AG08395 (cell line): ENCODE results near the gene SEPHS1.
A peak's percentile ranks its signal among the peaks of the same experiment; 100 is the strongest.

Experiments
- DNase-seq: peaks from one replicate; pipeline ENCODE4 v3.0.0; 2012; ENCODE audit warnings: mixed read lengths, low spot score

The SEPHS1 gene

DNA sequence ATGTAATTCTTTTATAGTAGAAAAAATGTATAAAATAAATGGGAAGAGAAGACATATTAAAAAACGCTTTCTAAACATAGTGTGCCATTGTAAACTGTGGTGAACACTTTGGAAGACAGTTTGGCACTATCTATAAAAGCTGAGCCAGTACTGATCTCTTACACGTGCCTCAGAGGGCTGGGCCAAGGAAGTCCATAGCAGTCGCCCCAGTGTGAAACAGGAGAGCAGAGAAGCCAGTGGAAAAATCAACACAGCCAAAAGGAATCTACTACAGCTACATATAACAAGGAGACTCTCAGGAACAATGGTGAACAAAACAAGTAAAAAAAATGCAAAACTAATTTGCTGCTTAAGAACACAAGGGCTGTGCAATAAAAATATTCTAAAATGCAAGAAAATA lies 20.6 kb downstream of the SEPHS1 start:
- DNase-seq, result no peak

DNA sequence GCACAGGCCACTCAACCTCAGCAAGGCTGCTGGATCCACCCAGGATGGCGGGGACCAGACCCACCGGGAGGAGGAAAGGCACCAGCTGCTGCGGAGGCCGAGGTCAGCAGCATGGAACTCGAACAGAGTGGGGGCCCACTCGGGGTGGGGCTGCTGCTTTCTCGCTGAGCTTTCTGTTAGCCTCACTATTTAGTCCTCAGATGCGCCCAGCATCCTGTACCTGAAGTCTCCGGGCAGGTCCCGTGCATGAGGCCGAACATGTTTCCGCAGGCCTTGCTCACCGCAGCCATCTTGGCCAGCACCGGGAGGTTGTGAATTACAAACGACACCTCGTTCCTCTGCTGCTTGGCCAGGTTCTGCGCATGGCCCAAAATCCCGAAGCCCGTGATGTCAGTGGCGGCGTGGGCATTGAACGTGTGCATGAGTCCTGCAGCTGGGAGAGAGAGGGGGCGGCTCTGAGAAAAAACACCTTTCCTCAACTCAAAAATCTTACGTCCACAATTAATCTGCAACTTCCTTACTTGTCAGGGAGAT lies 25.4 kb downstream of the SEPHS1 start:
- DNase-seq, result no peak

DNA sequence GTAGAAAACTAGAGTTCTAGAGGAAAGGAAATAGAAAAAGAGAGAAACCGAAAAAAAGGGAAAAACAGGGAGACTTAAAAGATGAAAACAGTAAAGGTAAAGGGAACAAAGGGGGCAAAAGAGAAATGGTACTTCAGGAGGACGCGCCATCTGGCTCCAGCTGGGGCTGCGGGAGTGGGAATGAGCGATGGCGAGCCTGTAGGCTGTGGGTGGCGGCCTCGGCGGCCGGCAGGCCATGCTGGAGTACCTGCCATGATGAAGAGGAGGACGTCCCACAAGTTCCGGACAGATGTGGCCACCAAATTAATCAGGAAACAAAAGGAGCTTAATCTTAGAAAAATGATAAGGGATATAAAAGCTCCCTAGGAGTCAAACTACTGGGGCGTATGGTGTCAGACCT lies 26.5 kb downstream of the SEPHS1 start:
- DNase-seq, result no peak

DNA sequence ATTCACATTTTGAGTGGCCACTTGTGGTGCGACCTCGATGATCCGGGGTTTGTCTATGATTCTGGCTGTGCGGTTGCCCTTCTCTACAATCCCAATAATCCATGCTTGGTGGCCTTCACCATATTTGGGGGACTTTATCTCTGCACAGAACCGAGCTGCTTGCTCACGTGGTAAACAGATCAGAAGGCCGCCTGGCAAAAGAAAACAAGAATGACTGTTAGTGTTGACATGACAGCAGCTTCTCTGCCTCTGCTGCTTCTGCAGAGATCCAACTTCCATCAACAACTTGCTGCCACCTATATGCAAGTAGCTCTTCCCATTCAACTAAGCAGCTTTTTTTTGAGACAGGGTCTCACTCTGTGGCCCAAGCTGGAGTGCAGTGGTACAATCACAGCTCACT lies 28.9 kb downstream of the SEPHS1 start:
- no peak for DNase-seq

DNA sequence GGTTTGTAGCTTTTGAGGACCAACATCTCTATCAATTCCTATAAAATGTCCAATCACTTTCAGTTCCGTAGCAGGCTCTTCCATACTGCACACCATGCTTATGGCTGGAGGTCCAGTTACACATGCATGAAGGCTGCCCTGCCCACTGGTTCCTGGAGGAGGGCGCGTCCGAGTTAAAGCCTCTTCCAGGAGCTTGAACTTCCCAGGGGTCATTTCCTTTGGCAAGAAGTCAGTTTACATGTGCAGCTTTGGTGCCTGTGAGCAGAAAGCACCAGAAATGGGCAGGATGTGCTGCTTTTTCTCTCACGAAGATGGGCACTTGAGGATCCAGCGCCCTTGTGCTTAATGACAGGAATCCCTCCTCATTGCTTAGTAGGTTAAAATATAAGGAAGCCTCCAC lies 30.6 kb downstream of the SEPHS1 start:
- no peak for DNase-seq

DNA sequence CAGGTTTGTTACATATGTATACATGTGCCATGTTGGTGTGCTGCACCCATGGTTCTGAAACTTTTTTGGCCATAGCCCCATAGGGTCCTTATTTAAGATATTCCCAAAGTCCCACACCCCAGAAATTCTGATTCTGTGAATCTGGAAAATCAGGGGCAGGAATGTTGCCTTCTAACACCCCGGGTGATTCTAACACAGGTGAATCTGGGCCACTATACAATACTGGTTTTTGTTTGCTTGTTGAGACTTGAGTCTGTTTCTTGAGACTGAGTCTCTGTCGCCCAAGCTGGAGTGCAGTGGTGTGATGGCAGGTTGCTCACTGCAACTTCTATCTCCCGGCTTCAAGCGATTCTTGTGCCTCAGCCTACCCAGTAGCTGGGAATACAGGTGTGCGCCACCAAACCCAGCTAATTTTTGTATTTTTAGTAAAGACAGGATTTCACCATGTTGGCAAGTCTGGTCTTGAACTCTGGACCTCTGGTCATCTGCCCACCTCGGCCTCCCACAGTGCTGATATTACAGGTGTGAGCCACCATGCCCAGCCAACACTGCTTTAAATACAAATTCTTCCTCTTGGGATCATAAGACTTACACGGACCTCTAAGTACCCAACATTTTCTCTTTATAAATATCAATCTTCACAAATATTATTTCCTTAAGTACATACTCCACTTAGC lies 31.3 kb downstream of the SEPHS1 start:
- no peak for DNase-seq

DNA sequence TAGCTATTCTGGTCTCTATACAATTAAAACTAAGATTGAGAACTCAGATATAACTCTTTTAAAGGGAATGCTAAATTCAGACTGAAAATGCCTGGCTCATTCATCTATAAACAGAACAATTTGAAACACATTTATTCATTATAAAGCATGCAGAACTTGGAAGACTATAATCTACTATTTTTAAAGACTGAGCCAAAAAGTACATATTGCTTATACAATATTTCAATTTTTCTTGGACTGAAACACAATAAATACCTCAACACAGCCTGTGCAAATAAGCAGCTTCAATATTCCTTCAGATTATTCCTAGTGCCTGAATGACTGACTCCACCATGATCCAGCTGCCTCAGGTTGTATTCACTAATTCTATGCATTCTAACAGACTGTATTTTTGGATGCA lies 32.7 kb downstream of the SEPHS1 start:
- DNase-seq, result no peak

DNA sequence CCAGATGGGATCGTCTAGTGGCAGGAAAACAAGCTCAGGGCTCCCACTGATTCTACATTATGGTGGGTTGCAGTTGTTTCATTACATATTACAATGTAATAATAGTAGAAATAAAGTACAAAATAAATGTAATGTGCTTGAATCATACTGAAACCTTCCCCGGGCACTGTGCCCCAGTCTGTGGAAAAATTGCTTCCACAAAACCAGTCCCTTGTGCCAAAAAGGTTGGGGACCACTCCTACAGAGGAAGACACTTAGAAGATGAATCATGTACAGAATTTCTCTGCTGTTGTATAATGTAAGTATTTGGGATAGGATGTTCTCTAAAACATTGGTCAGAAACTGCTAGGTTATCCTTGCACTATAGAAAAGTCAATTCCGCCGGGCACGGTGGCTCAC lies 36.9 kb downstream of the SEPHS1 start:
- DNase-seq, result peak; percentile 40

DNA sequence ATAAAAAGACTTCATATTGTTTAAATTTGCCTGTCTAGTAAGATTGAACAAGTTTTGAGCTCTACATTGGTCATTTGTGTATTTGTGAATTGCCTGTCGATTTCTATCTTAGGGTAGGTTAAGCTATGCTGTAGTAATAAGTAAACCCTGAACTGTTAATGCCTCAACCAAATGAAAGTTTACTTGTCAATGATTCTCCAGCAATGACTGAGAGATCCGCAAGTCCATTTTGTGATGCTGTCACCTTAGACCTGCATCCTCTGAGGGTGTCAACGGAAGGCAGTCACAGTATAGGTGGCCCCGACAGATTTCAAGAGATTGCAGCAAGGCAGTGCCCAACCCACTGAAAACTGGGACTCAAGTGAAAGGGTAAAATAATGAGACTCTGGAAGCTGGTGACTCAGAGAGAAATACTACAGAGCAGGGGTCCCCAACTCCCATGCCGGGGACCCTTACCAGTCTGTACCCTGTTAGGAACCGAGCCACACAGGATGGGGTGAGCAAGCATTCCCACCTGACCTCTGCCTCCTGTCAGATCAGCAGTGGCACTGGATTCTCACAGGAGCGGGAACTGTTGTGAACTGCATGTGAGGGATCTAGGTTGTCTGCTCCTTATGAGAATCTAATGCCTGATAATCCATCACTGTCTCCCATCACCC lies 37.4 kb downstream of the SEPHS1 start:
- no peak for DNase-seq

DNA sequence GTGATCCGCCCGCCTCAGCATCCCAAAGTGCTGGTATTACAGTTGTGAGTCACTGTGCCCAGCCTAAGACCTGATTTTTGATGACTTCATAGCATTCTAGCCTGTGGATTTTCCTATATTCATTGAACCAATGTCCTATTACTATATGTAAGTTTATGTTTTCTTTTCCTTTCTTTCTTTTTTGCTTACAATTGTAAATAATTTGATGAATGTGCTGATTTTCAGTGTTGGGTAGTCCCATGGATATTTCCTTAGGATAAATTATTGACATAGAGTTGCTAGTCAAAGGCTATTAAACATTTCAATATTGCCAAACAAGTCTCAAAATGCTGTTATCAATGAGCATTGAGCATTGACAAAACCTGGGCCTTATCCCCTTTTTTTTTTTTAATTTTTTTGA lies 38.3 kb downstream of the SEPHS1 start:
- DNase-seq, result no peak

DNA sequence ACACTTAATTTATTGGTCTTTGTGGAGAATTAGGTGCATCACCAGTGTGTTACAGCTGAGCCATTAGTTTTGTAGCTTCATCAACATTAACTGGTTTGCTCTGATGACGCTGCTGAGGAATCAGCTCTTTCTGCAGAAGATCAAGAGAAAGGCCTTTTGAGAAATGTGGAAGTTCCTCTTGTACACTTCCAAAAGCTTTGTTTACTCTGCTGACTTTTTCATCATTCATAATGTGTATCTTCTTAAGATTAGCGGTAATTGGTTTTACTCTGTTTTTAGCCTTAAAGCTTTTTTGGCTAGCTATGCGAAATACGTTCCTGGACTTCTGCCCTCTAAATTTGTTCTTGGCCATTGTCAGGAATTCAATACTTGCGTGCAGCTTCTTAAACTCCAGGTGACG lies 40.0 kb downstream of the SEPHS1 start:
- DNase-seq, result no peak

DNA sequence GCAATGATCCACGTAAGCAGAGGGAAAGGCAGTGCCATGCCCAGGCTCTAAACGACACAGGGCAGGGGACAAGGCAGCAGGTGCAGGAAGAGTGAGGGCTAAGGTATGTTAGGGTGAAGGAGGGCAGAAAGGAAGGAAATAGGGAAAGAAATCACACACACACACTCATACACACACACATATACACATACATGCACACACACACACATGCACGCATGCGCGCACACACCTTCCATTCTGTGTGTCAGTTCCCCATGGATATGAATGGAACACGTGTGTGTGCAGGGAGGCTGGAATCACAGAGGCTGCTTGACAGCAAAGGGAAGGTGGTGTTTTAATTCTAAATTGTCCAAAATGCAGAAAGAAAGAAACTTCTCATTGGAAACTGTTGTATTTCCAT lies 42.0 kb downstream of the SEPHS1 start:
- no peak for DNase-seq

DNA sequence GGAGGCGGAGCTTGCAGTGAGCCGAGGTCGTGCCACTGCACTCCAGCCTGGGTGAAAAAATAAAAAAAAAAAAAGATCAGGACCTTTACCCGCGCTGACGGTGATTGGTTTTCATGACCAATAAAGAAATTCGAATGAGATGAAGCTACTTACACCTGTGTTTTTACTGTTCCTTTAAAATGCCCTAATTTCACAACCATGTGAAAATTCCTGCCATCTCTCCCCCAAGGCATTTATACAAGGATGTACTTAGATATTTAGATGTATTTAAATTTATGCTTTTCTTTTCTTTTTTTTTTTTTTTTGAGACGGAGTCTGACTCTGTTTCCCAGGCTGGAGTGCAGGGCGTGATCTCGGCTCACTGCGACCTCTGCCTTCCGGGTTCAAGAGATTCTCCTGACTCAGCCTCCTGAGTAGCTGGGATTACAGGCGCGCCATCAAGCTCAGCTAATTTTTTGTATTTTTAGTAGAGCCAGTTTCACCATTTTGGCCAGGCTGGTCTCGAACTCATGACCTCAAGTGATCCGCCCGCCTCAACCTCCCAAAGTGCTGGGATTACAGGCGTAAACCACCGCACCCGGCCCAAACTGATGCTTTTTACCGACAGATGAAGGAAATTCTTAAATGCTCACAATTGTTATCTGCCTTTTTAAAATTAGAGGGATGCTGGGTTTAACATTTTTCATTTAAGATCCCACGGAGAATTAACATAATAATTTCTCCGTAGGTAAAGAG lies 45.1 kb downstream of the SEPHS1 start:
- no peak for DNase-seq

DNA sequence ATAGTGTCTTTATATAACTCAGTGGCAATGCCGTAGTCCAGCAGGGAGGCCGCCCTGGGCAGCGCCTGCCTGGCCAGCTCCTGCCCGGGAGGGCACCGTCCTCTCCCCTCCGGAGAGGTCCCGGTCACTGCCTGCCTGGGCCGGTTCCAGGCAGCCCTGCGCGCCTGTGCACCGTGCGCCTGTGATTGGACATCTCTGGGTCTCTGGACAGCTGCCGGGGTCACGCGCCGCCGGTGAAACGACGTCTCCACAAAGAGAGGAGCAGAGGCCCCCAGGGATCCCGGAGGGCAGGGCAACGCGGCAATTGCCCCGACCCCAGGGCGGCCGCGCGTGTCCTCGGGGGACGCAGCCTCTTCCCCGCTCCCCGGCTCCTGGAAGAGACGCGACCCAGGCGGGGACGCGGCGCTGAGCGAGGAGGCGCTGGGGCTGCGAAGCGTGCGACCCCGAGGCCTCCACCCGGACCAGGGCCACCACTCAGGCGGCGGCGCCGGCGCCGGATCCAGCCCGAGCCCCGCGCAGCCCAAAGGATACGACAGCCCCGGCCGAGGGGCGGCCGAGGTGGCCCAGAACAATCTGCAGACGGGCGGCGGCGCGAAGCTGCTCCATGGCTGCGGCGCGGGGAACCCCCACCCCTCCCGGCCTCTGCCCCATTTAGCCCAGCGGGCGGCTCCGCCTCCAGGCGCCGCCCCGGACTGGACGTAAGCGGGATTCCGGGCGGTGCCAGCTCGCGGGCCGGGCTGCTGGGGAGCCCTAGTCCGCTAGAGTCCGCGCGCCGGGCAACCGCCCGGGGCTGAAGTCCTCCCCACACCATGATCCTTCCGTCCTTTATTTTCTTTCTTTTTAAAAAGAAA lies 48.4 kb downstream of the SEPHS1 start, which contains the start of gene PHYH:
Gene PHYH (minus strand): TSS at position 628 of the 851 bp plus-strand sequence. CDS start 22 bp downstream, at position 606.
- DNase-seq, result peak; percentile 93

DNA sequence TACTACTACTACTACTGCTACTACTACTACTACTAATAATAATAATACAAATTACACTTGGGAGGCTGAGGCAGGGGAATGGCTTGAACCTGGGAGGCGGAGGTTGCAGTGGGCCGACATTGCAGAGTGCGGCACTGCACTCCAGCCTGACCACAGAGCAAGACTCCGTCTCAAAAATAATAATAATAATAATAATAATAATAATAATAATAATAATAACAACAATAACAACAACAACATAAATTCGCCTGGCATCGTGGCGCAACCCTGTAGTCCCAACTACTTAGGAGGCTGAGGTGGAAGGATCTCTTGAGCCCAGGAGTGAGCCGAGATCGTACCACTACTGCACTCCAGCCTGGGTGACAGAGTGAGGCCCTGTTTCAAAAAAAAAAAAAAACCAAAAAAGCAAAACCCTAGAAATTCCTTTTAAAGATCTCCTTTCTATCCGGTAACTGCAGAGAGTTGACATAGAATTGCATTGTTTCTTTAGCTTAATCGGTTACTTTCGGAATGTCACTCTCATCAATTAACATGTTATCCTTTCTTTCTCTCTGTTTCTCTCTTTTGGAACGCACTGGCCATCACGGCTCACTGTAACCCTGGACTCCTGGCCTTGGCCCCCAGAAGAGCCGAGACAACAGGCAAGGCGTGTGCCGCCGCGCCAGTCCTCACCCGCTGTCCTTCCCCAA lies 49.2 kb downstream of the SEPHS1 start:
- no peak for DNase-seq

DNA sequence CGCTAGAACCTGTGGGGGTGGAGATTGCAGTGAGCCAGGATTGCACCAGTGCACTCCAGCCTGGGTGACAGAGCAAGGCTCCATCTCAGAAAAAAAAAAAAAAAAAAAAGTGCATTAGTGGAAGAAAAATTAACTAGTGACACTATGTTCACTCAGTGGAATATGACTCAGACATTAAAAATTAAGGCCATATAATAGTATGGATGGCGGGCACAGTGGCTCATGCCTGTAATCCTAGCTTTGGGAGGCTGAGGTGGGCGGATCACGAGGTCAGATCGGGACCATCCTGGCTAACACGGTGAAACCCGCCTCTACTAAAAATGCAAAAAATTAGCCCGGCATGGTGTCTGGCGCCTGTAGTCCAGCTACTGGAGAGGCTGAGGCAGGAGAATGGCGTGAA lies 51.6 kb downstream of the SEPHS1 start:
- DNase-seq, result no peak

DNA sequence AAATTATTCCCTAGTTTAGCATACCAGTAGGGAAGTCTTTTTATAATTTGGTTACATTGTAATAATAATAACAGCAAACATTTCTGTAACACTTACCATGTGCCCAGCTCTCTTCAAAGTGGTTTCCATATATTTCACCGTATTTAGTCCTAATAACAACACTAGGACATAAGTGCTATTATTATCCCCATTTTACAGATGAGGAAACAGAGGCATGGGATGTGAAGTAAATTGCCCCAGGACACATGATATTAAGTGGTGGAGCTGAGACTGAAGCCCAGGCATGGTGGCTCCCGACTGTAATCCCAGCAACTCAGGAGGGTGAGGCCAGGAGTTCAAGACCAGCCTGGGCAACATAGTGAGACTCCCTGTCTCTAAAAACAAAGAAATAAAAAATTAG lies 53.3 kb downstream of the SEPHS1 start:
- DNase-seq, result no peak

DNA sequence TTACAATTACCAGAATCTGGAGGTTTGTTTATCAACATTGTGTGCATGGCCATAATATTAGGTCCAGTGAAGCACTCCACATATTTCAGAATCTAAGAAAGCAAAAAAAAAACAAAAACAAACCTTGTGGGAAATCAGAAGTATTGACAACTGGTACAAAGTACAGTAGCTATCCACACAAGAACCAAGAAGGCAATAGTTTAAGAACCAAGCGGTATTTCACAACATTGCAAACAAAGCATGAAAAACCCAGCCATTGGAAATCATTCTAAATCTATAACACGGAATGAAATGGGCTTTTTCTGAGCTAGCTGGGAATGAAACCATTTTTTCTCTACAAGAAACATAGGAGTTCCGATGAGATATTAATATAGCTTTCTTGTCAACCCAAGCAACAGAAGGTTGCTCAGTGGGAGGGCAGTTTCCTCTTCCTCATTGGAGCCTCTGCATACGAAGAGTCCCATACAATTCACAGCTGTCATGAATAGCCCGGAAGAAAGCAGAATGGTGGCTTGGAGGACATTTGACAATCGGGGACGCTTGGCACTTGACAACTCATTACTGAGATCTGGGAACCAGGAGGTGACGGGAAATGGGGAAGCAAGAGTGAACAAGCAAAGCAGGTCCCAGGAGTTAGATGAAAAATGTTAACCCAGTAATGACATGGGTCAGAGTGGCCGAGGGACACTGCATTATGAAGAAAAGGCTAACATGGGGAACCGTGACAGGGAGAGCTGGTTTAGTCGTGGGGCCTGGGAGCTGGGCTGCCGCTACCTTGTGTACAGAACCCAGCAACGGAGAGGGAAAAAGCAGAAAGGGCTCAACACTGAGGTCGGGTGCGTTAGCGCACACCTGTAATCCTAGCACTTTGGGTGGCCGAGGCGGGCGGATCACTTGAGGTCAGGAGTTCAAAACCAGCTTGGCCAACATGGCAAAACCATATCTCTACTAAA lies 56.0 kb downstream of the SEPHS1 start:
- no peak for DNase-seq

DNA sequence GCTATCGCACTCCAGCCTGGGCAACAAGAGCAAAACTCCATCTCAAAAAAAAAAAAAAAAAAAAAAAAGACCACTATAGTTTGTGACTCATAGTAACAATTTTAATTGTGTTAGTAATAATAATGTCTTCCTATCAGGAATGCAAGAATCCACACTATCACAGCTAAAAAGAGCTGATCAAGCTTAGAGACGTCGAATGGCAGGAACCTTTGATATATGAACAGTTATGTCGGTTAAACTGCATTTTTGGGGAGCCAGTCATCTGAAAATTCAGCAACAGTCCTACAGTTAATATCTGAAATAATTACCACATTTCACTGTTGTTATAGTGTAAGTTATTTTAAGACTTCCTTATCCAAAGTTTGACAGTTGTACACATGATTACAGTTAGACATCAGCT lies 57.0 kb downstream of the SEPHS1 start:
- DNase-seq, result no peak

DNA sequence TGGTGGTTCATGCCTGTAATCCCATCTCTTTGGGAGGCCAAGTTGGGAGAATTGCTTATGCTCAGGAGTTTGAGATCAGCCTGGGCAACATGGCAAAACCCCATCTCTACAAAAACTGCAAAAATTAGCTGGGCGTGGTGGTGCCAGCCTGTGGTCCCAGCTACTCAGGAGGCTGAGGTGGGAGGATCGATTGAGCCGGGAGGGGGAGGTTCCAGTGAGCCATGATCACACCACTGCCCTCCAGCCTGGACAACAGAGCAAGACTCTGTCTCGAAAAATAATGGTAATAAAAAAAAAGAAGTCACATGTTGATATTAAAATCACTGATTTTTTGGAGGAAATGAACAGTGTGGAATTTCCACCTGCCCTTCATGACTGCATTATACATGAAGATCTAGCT lies 64.0 kb downstream of the SEPHS1 start:
- no peak for DNase-seq
